Loucy (cell line): ENCODE results near the gene COL6A2.
"Not testable (repeated sequence)": the region's sequence is repeated elsewhere in the genome, so short reads cannot be mapped to it uniquely, and the experiment has no call there.

Experiments
- H2AFZ ChIP-seq: fragments of 200-600 bp; sonication (generic); 2 replicates; pipeline ENCODE4 v1.6.0; 2016; ENCODE audit warnings: antibody characterized with exemption, mild to moderate bottlenecking, low read length, moderate library complexity
- H3F3A ChIP-seq: fragments of 200-600 bp; 2 replicates; pipeline ENCODE4 v1.6.0; 2016; ENCODE audit warnings: antibody characterized with exemption, low read depth, mild to moderate bottlenecking
- H3K27me3 ChIP-seq: fragments of 200-600 bp; sonication (generic); 2 replicates; pipeline ENCODE4 v1.6.1; 2014; ENCODE audit warnings: low read length, mild to moderate bottlenecking; ENCODE audit not compliant: insufficient read depth, poor library complexity, severe bottlenecking
- H3K36me3 ChIP-seq: fragments of 200-600 bp; sonication (generic); 2 replicates; pipeline ENCODE4 v1.6.1; 2016; ENCODE audit warnings: low read length; ENCODE audit not compliant: insufficient read depth
- H3K4me1 ChIP-seq: fragments of 200-600 bp; sonication (generic); 2 replicates; pipeline ENCODE4 v1.5.1; 2014; ENCODE audit warnings: low read length, mild to moderate bottlenecking; ENCODE audit not compliant: insufficient read depth, poor library complexity, severe bottlenecking
- H3K4me2 ChIP-seq: fragments of 200-600 bp; sonication (generic); 2 replicates; pipeline ENCODE4 v1.6.0; 2014; ENCODE audit warnings: antibody characterized with exemption, low read length, low read depth, mild to moderate bottlenecking; ENCODE audit not compliant: poor library complexity, severe bottlenecking
- H3K4me3 ChIP-seq: fragments of 200-600 bp; sonication (generic); 2 replicates; pipeline ENCODE4 v1.5.1; 2014; ENCODE audit warnings: low read length, mild to moderate bottlenecking, mixed read lengths; ENCODE audit not compliant: poor library complexity, severe bottlenecking
- H3K79me2 ChIP-seq: fragments of 200-600 bp; sonication (generic); 2 replicates; pipeline ENCODE4 v1.6.1; 2014; ENCODE audit warnings: low read length; ENCODE audit not compliant: insufficient read depth
- H3K9ac ChIP-seq: fragments of 200-600 bp; sonication (generic); 2 replicates; pipeline ENCODE4 v1.6.0; 2014; ENCODE audit warnings: mild to moderate bottlenecking, low read depth, low read length, moderate library complexity; ENCODE audit not compliant: poor library complexity, severe bottlenecking
- H3K9me2 ChIP-seq: fragments of 200-600 bp; sonication (generic); replicated peaks from 2 replicates; pipeline ENCODE4 v1.6.1; 2016; ENCODE audit warnings: low read depth, low read length, mixed read lengths
- H3K9me3 ChIP-seq: fragments of 200-600 bp; sonication (generic); 2 replicates; pipeline ENCODE4 v1.6.1; 2014; ENCODE audit warnings: mild to moderate bottlenecking, antibody characterized with exemption, low read length, low read depth; ENCODE audit not compliant: insufficient read depth
- H4K20me1 ChIP-seq: fragments of 200-600 bp; sonication (generic); 2 replicates; pipeline ENCODE4 v1.6.0; 2014; ENCODE audit warnings: antibody characterized with exemption, low read length, mild to moderate bottlenecking; ENCODE audit not compliant: insufficient read depth, poor library complexity, severe bottlenecking
- CTCF ChIP-seq: fragments of 200-600 bp; sonication (generic); conservative IDR thresholded peaks from 2 replicates; pipeline ENCODE4 v1.5.1; 2014; ENCODE audit warnings: mild to moderate bottlenecking, antibody characterized with exemption, low read length
- EZH2phosphoT487 ChIP-seq: fragments of 200-600 bp; IDR thresholded peaks from 2 replicates; pipeline ENCODE4 v1.6.1; 2018; ENCODE audit warnings: antibody characterized with exemption, mild to moderate bottlenecking, moderate library complexity, borderline replicate concordance

COL6A2 gene

GRCh38 chr21:46168659-46169386 is 70.9 kb downstream of the COL6A2 start:
- TF ChIP-seq EZH2phosphoT487 (no peak), CTCF (no peak)

GRCh38 chr21:46170436-46171193 is 72.7 kb downstream of the COL6A2 start:
- not testable (repeated sequence) for H2AFZ ChIP-seq, H3K36me3 ChIP-seq, H3K27me3 ChIP-seq, H3K4me3 ChIP-seq, H4K20me1 ChIP-seq, H3K4me2 ChIP-seq, H3K9me2 ChIP-seq, H3K9ac ChIP-seq, H3F3A ChIP-seq, H3K79me2 ChIP-seq, H3K4me1 ChIP-seq
- peaks cover 13% of the 10 kb centered on the region; the same call in 1 of the 2 replicates for H3K9me3 ChIP-seq

More at GRCh38 chr21:46168659-46169386, 70.9 kb downstream of the COL6A2 start:
- Histone ChIP-seq H4K20me1 (no peaks in the 10 kb centered on the region), H2AFZ (no peak overlapping the region), H3K79me2 (no peaks in the 10 kb centered on the region), H3K4me3 (no peak overlapping the region), H3K9me3 (peaks cover 3% of the 10 kb centered on the region; the same call in 1 of the 2 replicates), H3K27me3 (no peaks in the 10 kb centered on the region), H3K9ac (no peak overlapping the region), H3K4me2 (no peak overlapping the region), H3F3A (no peaks in the 10 kb centered on the region), H3K9me2 (no peaks in the 10 kb centered on the region), H3K4me1 (no peaks in the 10 kb centered on the region), H3K36me3 (no peaks in the 10 kb centered on the region)

GRCh38 chr21:46171585-46171984 is 73.7 kb downstream of the COL6A2 start:
- H3K27me3 ChIP-seq, result no peaks in the 10 kb centered on the region
- H3K4me3 ChIP-seq, result no peak overlapping the region
- no peaks in the 10 kb centered on the region for H3K4me1 ChIP-seq
- H3K9me3 ChIP-seq, result peaks cover 20% of the 10 kb centered on the region; the same call in 1 of the 2 replicates
- H3K9me2 ChIP-seq, result no peaks in the 10 kb centered on the region
- no peaks in the 10 kb centered on the region for H3K36me3 ChIP-seq
- H3K9ac ChIP-seq, result no peak overlapping the region
- no peak overlapping the region for H2AFZ ChIP-seq
- H3K79me2 ChIP-seq, result no peaks in the 10 kb centered on the region
- TF ChIP-seq CTCF (no peak), EZH2phosphoT487 (no peak)
- H3F3A ChIP-seq, result no peaks in the 10 kb centered on the region
- H3K4me2 ChIP-seq, result no peak overlapping the region
- no peaks in the 10 kb centered on the region for H4K20me1 ChIP-seq
